ENCODE measurements around the gene MLN.

DNA sequence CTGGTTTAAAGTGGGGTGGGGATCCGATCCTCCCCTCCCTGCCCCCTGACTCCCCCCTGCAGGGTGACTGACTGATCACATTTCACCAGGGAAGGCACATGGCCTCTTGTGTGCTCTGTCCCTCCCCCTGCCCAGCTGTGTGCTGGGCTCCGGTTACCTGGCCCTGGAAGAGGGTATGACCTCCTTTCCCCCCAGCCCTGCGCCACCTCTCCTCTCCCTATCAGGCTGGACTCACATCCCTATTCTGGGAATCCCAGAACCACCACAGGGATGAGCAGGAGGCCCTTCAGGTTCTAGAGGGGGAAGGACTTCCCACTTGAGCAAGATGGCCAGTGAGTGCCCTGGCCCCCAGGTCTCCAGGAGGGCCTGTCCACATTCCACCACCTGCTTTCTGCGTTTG lies 55.0 kb downstream of the MLN start:
- no peak for TF ChIP-seq EZH2 (optimal IDR thresholded peaks at IDR 0.05; ENCODE audit: low read depth, low read length)
- TF ChIP-seq, protein P1, sequence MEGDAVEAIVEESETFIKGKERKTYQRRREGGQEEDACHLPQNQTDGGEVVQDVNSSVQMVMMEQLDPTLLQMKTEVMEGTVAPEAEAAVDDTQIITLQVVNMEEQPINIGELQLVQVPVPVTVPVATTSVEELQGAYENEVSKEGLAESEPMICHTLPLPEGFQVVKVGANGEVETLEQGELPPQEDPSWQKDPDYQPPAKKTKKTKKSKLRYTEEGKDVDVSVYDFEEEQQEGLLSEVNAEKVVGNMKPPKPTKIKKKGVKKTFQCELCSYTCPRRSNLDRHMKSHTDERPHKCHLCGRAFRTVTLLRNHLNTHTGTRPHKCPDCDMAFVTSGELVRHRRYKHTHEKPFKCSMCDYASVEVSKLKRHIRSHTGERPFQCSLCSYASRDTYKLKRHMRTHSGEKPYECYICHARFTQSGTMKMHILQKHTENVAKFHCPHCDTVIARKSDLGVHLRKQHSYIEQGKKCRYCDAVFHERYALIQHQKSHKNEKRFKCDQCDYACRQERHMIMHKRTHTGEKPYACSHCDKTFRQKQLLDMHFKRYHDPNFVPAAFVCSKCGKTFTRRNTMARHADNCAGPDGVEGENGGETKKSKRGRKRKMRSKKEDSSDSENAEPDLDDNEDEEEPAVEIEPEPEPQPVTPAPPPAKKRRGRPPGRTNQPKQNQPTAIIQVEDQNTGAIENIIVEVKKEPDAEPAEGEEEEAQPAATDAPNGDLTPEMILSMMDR (IDR thresholded peaks at IDR 0.05; ENCODE audit: low read length): no peak
